OCI-LY7 (cell line): ENCODE data around the gene BAIAP2L1. TPM values are rescaled to one million over a fixed set of nuclear protein-coding genes. Genes with fewer than 3 reads are reported as not detected.

ENCODE experiments used
- BruUV-seq: library from RNA; stranded (reverse); fragments of 400-500 nt; replicated peaks from 2 replicates; lab custom pipeline; 2021; lab: Mats Ljungman, UMichigan
- CTCF ChIA-PET: fragments of 300-600 bp; sonication (Branson Sonifier 250); formaldehyde crosslinking; loops from one replicate; lab custom pipeline; 2022; ENCODE audit warnings: antibody characterized with exemption; ENCODE audit not compliant: unreplicated experiment; lab: Charles Lee
- POLR2A ChIA-PET: fragments of 300-600 bp; sonication (Branson Sonifier 250); formaldehyde crosslinking; loops from one replicate; lab custom pipeline; 2022; ENCODE audit warnings: antibody characterized with exemption; lab: Charles Lee
- DNase-seq: peaks from one replicate; pipeline ENCODE4 v3.0.0-alpha.2; 2015; ENCODE audit warnings: low spot score
- H2AFZ ChIP-seq: fragments of 200-600 bp; sonication (generic), shearing (Covaris generic); 2 replicates; pipeline ENCODE4 v1.6.1; 2014; ENCODE audit warnings: mild to moderate bottlenecking, antibody characterized with exemption, low read length, moderate library complexity
- H3K27ac ChIP-seq: fragments of 200-600 bp; sonication (generic); 2 replicates; pipeline ENCODE4 v1.5.1; 2014; ENCODE audit warnings: mixed run types, low read depth, mild to moderate bottlenecking, moderate library complexity, low read length, inconsistent platforms; ENCODE audit not compliant: poor library complexity, severe bottlenecking
- H3K36me3 ChIP-seq: fragments of 200-600 bp; sonication (generic); 2 replicates; pipeline ENCODE4 v1.6.1; 2014; ENCODE audit warnings: mild to moderate bottlenecking, antibody characterized with exemption, low read length, moderate library complexity, mixed read lengths; ENCODE audit not compliant: insufficient read depth
- H3K4me1 ChIP-seq: fragments of 200-600 bp; sonication (generic); 2 replicates; pipeline ENCODE4 v1.5.1; 2014; ENCODE audit warnings: mild to moderate bottlenecking, low read length; ENCODE audit not compliant: insufficient read depth, poor library complexity, severe bottlenecking
- H3K4me2 ChIP-seq: fragments of 200-600 bp; sonication (generic); 2 replicates; pipeline ENCODE4 v1.6.1; 2014; ENCODE audit warnings: mild to moderate bottlenecking, low read length
- H3K4me3 ChIP-seq: fragments of 200-600 bp; sonication (generic); 2 replicates; pipeline ENCODE4 v1.5.1; 2014; ENCODE audit warnings: mild to moderate bottlenecking, low read depth, low read length; ENCODE audit not compliant: poor library complexity, severe bottlenecking
- H3K79me2 ChIP-seq: fragments of 200-600 bp; sonication (generic); 2 replicates; pipeline ENCODE4 v1.6.1; 2016; ENCODE audit warnings: low read depth, mild to moderate bottlenecking, low read length, moderate library complexity, mixed read lengths; ENCODE audit not compliant: insufficient read depth
- H3K9me2 ChIP-seq: fragments of 200-600 bp; sonication (generic); 2 replicates; pipeline ENCODE4 v1.6.1; 2016; ENCODE audit warnings: mild to moderate bottlenecking, low read length, mixed read lengths; ENCODE audit not compliant: insufficient read depth
- H3K9me3 ChIP-seq: fragments of 200-600 bp; sonication (generic); 2 replicates; pipeline ENCODE4 v1.6.1; 2014; ENCODE audit warnings: mild to moderate bottlenecking, mixed run types, low read length, mixed read lengths
- H4K20me1 ChIP-seq: fragments of 200-600 bp; sonication (generic); 2 replicates; pipeline ENCODE4 v1.6.1; 2014; ENCODE audit warnings: mild to moderate bottlenecking, antibody characterized with exemption, low read length, moderate library complexity, mixed read lengths; ENCODE audit not compliant: insufficient read depth
- EZH2phosphoT487 ChIP-seq: fragments of 200-600 bp; sonication (generic); IDR thresholded peaks from 2 replicates; pipeline ENCODE4 v1.6.1; 2018; ENCODE audit warnings: low read depth, borderline replicate concordance, mild to moderate bottlenecking, mixed run types, antibody characterized with exemption, low read length, moderate library complexity, mixed read lengths
- intact Hi-C: fragments of 100-400 bp; cut with micrococcal nuclease; formaldehyde crosslinking; loops from one replicate; pipeline ENCODE4 v1.10.0; 2022; ENCODE audit not compliant: unreplicated experiment
- total RNA-seq, 2 experiments: library from RNA; depleted of rRNA in 1 of 2; stranded (reverse); fragments of >200 nt in 1 of 2; shearing (Covaris generic) in 1 of 2; gene quantifications; 2 replicates each; pipeline ENCODE4 v1.2.3, GENCODE V29; 2014 to 2022
- TF ChIP-seq, protein P1 (sequence below): fragments of 200-600 bp; sonication (generic); conservative IDR thresholded peaks from 2 replicates; pipeline ENCODE4 v1.5.1; 2014; ENCODE audit warnings: mild to moderate bottlenecking, antibody characterized with exemption, low read length, moderate library complexity, mixed read lengths

BAIAP2L1 gene
- total RNA-seq, 2 experiments from 2014 or later: not detected

DNA sequence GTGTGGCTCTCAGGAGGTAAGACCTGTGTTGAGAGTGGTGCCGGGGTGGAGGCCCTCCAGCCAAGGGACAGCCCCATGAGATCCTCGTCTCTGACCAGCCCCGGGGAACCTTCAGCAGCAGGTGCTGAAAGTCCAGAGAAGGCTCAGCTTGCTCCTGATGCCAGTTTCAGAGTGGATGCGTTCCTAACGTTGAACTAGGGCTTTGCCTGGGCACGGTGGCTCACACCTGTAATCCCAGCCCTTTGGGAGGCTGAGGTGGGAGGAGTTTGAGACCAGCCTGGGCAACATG, 45.7 kb downstream of the BAIAP2L1 start:
- DNase-seq: no peak
- Histone ChIP-seq H3K4me1 (no peaks in the 10 kb centered on the region), H3K4me2 (no peak overlapping the region), H4K20me1 (no peaks in the 10 kb centered on the region), H3K79me2 (no peaks in the 10 kb centered on the region), H3K27ac (no peak overlapping the region), H3K9me3 (no peaks in the 10 kb centered on the region), H3K36me3 (no peaks in the 10 kb centered on the region), H3K9me2 (no peaks in the 10 kb centered on the region), H3K4me3 (no peak overlapping the region), H2AFZ (no peak overlapping the region)
- intact Hi-C loops: no loop called here
- ChIA-PET POLR2A (no interaction called here), CTCF (no interaction called here)
- no TSS peak for BruUV-seq
- TF ChIP-seq EZH2phosphoT487: no peak
- TF ChIP-seq, protein P1, sequence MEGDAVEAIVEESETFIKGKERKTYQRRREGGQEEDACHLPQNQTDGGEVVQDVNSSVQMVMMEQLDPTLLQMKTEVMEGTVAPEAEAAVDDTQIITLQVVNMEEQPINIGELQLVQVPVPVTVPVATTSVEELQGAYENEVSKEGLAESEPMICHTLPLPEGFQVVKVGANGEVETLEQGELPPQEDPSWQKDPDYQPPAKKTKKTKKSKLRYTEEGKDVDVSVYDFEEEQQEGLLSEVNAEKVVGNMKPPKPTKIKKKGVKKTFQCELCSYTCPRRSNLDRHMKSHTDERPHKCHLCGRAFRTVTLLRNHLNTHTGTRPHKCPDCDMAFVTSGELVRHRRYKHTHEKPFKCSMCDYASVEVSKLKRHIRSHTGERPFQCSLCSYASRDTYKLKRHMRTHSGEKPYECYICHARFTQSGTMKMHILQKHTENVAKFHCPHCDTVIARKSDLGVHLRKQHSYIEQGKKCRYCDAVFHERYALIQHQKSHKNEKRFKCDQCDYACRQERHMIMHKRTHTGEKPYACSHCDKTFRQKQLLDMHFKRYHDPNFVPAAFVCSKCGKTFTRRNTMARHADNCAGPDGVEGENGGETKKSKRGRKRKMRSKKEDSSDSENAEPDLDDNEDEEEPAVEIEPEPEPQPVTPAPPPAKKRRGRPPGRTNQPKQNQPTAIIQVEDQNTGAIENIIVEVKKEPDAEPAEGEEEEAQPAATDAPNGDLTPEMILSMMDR: no peak

DNA sequence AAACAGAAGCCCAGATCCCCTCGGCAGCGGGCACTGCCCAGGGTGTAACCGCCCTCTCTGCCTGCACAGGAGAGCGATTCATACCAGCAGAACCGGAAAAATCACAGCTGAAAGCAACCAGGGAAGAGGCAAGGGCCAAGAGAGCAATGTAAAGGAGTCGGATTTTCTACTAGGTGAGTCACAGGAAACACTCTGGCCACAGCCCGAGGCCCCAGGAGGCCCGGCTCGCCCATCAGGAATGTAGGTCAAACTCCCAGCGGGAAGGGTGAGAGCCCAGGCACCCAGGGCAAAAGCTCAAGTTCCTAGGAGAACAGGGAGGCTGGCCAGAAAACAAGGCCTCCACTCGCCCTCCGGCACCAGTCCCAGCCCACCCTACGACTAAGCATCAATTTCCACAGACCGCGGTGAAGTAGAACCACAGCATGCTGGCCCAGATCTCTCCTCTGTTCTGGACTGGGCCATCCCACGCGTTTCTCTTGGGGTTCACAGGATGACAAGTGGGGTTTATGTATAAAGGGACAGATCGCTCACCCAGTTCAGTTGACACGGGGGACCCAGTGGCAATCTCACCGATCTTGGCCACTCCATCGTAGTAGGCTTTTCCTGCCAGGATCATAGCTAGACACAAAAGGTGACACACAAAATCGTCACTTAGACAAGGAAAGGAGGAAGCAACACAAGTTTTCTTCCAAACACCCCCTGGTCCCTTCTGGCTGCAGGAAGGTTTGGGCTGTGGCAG, 46.2 kb downstream of the BAIAP2L1 start:
- Histone ChIP-seq H3K4me1 (no peaks in the 10 kb centered on the region), H3K4me3 (no peak overlapping the region), H4K20me1 (no peaks in the 10 kb centered on the region), H3K79me2 (no peaks in the 10 kb centered on the region), H3K4me2 (no peak overlapping the region), H3K9me2 (no peaks in the 10 kb centered on the region), H3K9me3 (no peaks in the 10 kb centered on the region), H3K27ac (no peak overlapping the region), H2AFZ (no peak overlapping the region), H3K36me3 (no peaks in the 10 kb centered on the region)
- POLR2A ChIA-PET: no interaction called here
- TF ChIP-seq, protein P1: no peak
- TF ChIP-seq EZH2phosphoT487: no peak
- intact Hi-C loops: no loop called here
- no TSS peak for BruUV-seq
- DNase-seq: no peak
- CTCF ChIA-PET: no interaction called here

DNA sequence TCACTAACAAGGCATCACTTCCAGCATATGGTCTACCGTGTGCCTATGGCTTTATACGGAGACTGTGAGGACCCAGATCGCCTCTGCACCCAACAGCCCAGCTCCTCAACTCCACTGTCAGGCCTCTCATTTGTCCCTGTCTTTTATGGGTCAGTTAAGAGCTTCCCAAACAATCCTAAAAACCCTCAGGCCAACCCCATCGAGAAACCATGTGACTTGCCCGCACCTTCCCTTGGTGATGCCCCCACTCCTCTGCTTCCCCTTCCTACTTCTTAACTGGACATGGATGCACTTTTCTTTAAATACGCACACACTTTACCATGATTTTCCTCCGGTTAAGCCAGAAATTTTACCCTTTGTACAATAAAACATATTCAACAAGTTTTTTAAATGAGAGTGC, 46.8 kb downstream of the BAIAP2L1 start:
- no peak overlapping the region for H3K4me2 ChIP-seq
- no peak for DNase-seq
- CTCF ChIA-PET: no interaction called here

More for the DNA sequence above, 46.8 kb downstream of the BAIAP2L1 start:
- BruUV-seq: no TSS peak
- TF ChIP-seq, protein P1: no peak
- no peak for TF ChIP-seq EZH2phosphoT487
- Histone ChIP-seq H3K4me1 (no peaks in the 10 kb centered on the region), H2AFZ (no peak overlapping the region), H3K27ac (no peak overlapping the region), H3K36me3 (no peaks in the 10 kb centered on the region), H3K4me3 (no peak overlapping the region), H4K20me1 (no peaks in the 10 kb centered on the region), H3K79me2 (no peaks in the 10 kb centered on the region), H3K9me2 (no peaks in the 10 kb centered on the region), H3K9me3 (no peaks in the 10 kb centered on the region)
- POLR2A ChIA-PET: no interaction called here
- intact Hi-C loops: no loop called here
